K562 (cell line): Measurements from ENCODE around the gene ACOT7. TPM values are rescaled to one million over a fixed set of nuclear protein-coding genes. Genes with fewer than 3 reads are reported as not detected.

ENCODE experiments used
- BHLHE40 ChIP-seq: IDR thresholded peaks from 2 replicates; pipeline ENCODE4 v1.6.1; 2011; ENCODE audit warnings: low read length, improper control_type of control experiment
- EWSR1 ChIP-seq: fragments of 450-650 bp; IDR thresholded peaks from 2 replicates; pipeline ENCODE4 v1.6.1; 2018; ENCODE audit warnings: borderline replicate concordance, mild to moderate bottlenecking, low read depth, moderate library complexity; ENCODE audit not compliant: partially characterized antibody
- GABPB2 ChIP-seq: fragments of 250-450 bp; sonication (Bioruptor Pico); conservative IDR thresholded peaks from 2 replicates; pipeline ENCODE4 v1.5.1; 2021; ENCODE audit warnings: mild to moderate bottlenecking
- KDM1A ChIP-seq, 2 experiments: fragments of 450-650 bp; IDR thresholded peaks; 2 replicates each; pipeline ENCODE4 v1.6.1; 2016; ENCODE audit warnings: mild to moderate bottlenecking in 2 of 2
- MCM3 ChIP-seq: fragments of 450-650 bp; IDR thresholded peaks from 2 replicates; pipeline ENCODE4 v1.6.1; 2016
- MXI1 ChIP-seq: IDR thresholded peaks from 2 replicates; pipeline ENCODE4 v1.6.1; 2011; ENCODE audit warnings: low read depth, mild to moderate bottlenecking, improper control_type of control experiment, low read length
- NCOA1 ChIP-seq: fragments of 450-650 bp; IDR thresholded peaks from 2 replicates; pipeline ENCODE4 v1.6.1; 2016; ENCODE audit warnings: low read depth
- NELFE ChIP-seq: IDR thresholded peaks from 2 replicates; pipeline ENCODE4 v1.6.1; 2011; ENCODE audit warnings: mild to moderate bottlenecking; ENCODE audit not compliant: insufficient read depth, insufficient read length
- POLR2AphosphoS2 ChIP-seq: IDR thresholded peaks from 2 replicates; pipeline ENCODE4 v1.6.1; 2012; ENCODE audit warnings: low read length, improper control_type of control experiment
- PURB ChIP-seq: sonication (generic); formaldehyde crosslinking; IDR thresholded peaks from 2 replicates; pipeline ENCODE4 v1.9.0; 2021; ENCODE audit warnings: low read depth, mild to moderate bottlenecking, missing genetic modification reagents
- RAD51 ChIP-seq: fragments of 450-650 bp; IDR thresholded peaks from 2 replicates; pipeline ENCODE4 v1.7.1; 2016; ENCODE audit warnings: low read depth, mild to moderate bottlenecking, borderline replicate concordance
- SP1 ChIP-seq: sonication (generic); formaldehyde crosslinking; IDR thresholded peaks from 2 replicates; pipeline ENCODE4 v1.8.1; 2022; ENCODE audit warnings: mild to moderate bottlenecking, missing genetic modification reagents
- SRF ChIP-seq, 2 experiments: fragments of 250-450, 450-650 bp in 1 of 2; sonication (Bioruptor Pico) in 1 of 2; sonication (generic) in 1 of 2; formaldehyde crosslinking; IDR thresholded peaks; 2 replicates each; pipeline versions ENCODE4 v1.5.0 to v1.5.1; 2020 to 2022; ENCODE audit warnings: mild to moderate bottlenecking in 1 of 2, missing genetic modification reagents in 1 of 2
- TCF3 ChIP-seq: sonication (generic); formaldehyde crosslinking; IDR thresholded peaks from 2 replicates; pipeline ENCODE4 v1.4.0; 2020; ENCODE audit warnings: mild to moderate bottlenecking, missing genetic modification reagents
- ZKSCAN8 ChIP-seq: fragments of 200-800 bp; sonication (Bioruptor generic); IDR thresholded peaks from 2 replicates; pipeline ENCODE4 v1.6.1; 2016; ENCODE audit warnings: missing genetic modification characterization, missing compliant biosample characterization
- ZNF165 ChIP-seq: fragments of 250-450 bp; sonication (Bioruptor Pico); IDR thresholded peaks from 2 replicates; pipeline ENCODE4 v1.4.0; 2020; ENCODE audit warnings: borderline replicate concordance
- ZNF583 ChIP-seq: fragments of 250-450 bp; sonication (Bioruptor Pico); IDR thresholded peaks from 2 replicates; pipeline ENCODE4 v1.4.0; 2020
- polyA plus RNA-seq, 8 experiments: library from polyadenylated mRNA; depleted of rRNA in 4 of 8; stranded (reverse) in 5 of 8; unstranded in 3 of 8; fragments of >200 nt; fragmentation: Nextera tagmentation in 2 of 8; fragmentation: Illumina TruSeq in 1 of 8; extraction: Ambion mirVana in 2 of 8; extraction: Trizol in 1 of 8; gene quantifications; 2 replicates each; pipeline versions ENCODE4 v1.2.1 to v1.2.3, GENCODE V29; 2011 to 2014; ENCODE audit warnings: inconsistent platforms in 1 of 8, missing spikeins in 1 of 8
- total RNA-seq, 7 experiments: library from RNA; depleted of rRNA in 6 of 7; stranded (reverse); fragments of >200 nt in 6 of 7; fragmentation: Illumina TruSeq in 2 of 7; extraction: Trizol in 2 of 7; gene quantifications; 2 replicates each; pipeline versions ENCODE4 v1.2.1 to v1.2.3, GENCODE V29; 2011 to 2021; ENCODE audit warnings: low replicate concordance in 1 of 7
- TF ChIP-seq, protein P1 (sequence below), 2 experiments: IDR thresholded peaks in 1 of 2; conservative IDR thresholded peaks in 1 of 2; 2 replicates each; pipeline ENCODE4 v1.6.1; 2016; ENCODE audit warnings: low read depth in 2 of 2, mild to moderate bottlenecking in 1 of 2, missing compliant biosample characterization in 1 of 2, missing genetic modification characterization in 1 of 2, moderate library complexity in 1 of 2
- TF ChIP-seq, protein P2 (sequence below): sonication (generic); formaldehyde crosslinking; IDR thresholded peaks from 2 replicates; pipeline ENCODE4 v1.8.1; 2023; ENCODE audit warnings: mild to moderate bottlenecking, missing genetic modification reagents
- TF ChIP-seq, protein P3 (sequence below), 3 experiments: IDR thresholded peaks in 2 of 3; conservative IDR thresholded peaks in 1 of 3; 2 replicates each; pipeline ENCODE4 v1.5.1; 2011 to 2012; ENCODE audit warnings: low read length in 3 of 3, mild to moderate bottlenecking in 3 of 3, control low read depth in 2 of 3, improper control_type of control experiment in 1 of 3, inconsistent platforms in 1 of 3, low read depth in 1 of 3, mixed read lengths in 1 of 3, moderate library complexity in 1 of 3; ENCODE audit not compliant: insufficient read depth in 2 of 3

Gene ACOT7
- total and polyA plus RNA-seq, 9 of the 15 experiments (the other 6 are each of a cell fraction or from before 2014, with no cell fraction given), result 7.0 to 92.6 (median 37.2) TPM

DNA sequence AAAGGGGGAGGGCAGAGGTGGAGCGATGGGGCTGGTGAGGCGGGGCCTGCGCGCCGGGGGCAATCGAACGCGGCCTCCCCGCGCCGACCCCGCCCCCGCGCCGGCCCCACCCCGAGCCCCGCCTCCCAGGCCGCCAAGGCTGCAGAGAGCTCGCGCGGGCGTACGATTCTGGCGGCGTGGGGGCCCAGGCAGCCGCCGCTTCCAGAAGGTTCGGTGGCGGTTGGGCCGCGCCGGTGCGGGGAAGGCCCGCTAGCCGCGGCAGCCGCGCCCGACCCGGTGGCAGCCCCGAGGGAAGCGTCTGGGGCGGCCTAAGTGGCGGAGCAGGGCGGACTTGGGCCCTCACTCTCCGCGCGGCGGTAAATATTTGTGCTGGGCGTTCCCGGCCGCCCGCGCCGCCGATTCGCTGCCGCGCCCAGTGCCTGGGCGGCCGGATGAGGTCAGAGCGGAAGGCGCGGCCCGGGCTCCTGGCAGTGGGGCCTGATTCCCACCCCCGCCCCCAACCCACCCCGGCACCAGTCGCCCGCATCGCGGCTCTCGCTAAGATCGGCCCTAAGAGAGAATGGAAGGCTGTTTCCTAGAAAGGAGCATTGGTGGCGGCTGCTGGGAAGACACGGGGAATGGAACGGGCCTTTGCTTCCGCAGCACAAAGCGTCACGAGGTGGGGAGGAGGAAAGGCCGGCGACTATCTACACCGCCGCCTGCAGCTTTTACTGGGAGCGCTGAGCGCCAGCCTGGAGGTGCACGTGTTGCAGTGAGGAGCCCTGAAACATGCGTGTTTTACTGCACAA is at the start of gene ACOT7 (continued):
- TF ChIP-seq MXI1 (peak; percentile 92; the same call in 1 of the 2 replicates), RAD51 (peak; percentile 74), SP1 (CRISPR knock-in tag) (peak; percentile 67), TCF3 (CRISPR knock-in tag) (peak; percentile 22; the same call in 1 of the 2 replicates), GABPB2 (CRISPR knock-in tag) (no peak), POLR2AphosphoS2 (no peak; the same call in 1 of the 2 replicates), NELFE (no peak), MCM3 (no peak), SRF (CRISPR knock-in tag; IDR thresholded peaks at IDR 0.05) (peak in 1 of 2 experiments; percentile 8; a peak in 1 of 4 replicates), EWSR1 (no peak), PURB (no peak), ZNF583 (peak; percentile 68; the same call in 1 of the 2 replicates), NCOA1 (0 out of 2 replicates have a peak, but pooled peaks have one; percentile 29), ZKSCAN8 (CRISPR knock-in tag) (no peak), BHLHE40 (peak; percentile 97), KDM1A (IDR thresholded peaks at IDR 0.05) (no peak), ZNF165 (CRISPR knock-in tag) (0 out of 2 replicates have a peak, but pooled peaks have one; percentile 64)
- TF ChIP-seq, protein P1, sequence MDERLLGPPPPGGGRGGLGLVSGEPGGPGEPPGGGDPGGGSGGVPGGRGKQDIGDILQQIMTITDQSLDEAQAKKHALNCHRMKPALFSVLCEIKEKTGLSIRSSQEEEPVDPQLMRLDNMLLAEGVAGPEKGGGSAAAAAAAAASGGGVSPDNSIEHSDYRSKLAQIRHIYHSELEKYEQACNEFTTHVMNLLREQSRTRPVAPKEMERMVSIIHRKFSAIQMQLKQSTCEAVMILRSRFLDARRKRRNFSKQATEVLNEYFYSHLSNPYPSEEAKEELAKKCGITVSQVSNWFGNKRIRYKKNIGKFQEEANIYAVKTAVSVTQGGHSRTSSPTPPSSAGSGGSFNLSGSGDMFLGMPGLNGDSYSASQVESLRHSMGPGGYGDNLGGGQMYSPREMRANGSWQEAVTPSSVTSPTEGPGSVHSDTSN (CRISPR knock-in tag; IDR thresholded peaks at IDR 0.05; ENCODE audit: low read depth), result no peak
- TF ChIP-seq, protein P1 (tag; conservative IDR thresholded peaks at IDR 0.05; ENCODE audit: low read depth), result no peak
- TF ChIP-seq, protein P2, sequence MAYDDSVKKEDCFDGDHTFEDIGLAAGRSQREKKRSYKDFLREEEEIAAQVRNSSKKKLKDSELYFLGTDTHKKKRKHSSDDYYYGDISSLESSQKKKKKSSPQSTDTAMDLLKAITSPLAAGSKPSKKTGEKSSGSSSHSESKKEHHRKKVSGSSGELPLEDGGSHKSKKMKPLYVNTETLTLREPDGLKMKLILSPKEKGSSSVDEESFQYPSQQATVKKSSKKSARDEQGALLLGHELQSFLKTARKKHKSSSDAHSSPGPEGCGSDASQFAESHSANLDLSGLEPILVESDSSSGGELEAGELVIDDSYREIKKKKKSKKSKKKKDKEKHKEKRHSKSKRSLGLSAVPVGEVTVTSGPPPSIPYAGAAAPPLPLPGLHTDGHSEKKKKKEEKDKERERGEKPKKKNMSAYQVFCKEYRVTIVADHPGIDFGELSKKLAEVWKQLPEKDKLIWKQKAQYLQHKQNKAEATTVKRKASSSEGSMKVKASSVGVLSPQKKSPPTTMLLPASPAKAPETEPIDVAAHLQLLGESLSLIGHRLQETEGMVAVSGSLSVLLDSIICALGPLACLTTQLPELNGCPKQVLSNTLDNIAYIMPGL (CRISPR knock-in tag), result peak; percentile 80; the same call in 1 of the 2 replicates
- TF ChIP-seq, protein P3, sequence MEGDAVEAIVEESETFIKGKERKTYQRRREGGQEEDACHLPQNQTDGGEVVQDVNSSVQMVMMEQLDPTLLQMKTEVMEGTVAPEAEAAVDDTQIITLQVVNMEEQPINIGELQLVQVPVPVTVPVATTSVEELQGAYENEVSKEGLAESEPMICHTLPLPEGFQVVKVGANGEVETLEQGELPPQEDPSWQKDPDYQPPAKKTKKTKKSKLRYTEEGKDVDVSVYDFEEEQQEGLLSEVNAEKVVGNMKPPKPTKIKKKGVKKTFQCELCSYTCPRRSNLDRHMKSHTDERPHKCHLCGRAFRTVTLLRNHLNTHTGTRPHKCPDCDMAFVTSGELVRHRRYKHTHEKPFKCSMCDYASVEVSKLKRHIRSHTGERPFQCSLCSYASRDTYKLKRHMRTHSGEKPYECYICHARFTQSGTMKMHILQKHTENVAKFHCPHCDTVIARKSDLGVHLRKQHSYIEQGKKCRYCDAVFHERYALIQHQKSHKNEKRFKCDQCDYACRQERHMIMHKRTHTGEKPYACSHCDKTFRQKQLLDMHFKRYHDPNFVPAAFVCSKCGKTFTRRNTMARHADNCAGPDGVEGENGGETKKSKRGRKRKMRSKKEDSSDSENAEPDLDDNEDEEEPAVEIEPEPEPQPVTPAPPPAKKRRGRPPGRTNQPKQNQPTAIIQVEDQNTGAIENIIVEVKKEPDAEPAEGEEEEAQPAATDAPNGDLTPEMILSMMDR (IDR thresholded peaks at IDR 0.05 in 2 of 3, conservative IDR thresholded peaks at IDR 0.05 in 1 of 3; ENCODE audit: insufficient read depth in 2 of 3, low read depth in 1 of 3, low read length in 3 of 3), result peak; percentile 27 to 46 (median 30); a peak in 3 of 6 replicates
